Peyer's patch (tissue), 4 donors: ENCODE results near the gene LYPD6B.

ENCODE experiments used
- CTCF ChIP-seq, 6 experiments: fragments of 450-650 bp in 4 of 6; fragments of 200-600 bp in 2 of 6; sonication (generic) in 1 of 6; IDR thresholded peaks; one replicate each; pipeline ENCODE4 v1.5.1; 2017 to 2019; ENCODE audit warnings: antibody characterized with exemption in 6 of 6, mild to moderate bottlenecking in 3 of 6, moderate library complexity in 1 of 6
- POLR2A ChIP-seq, 2 donors: fragments of 450-650 bp; IDR thresholded peaks; one replicate each; pipeline ENCODE4 v1.5.1; 2017; ENCODE audit warnings: antibody characterized with exemption in 2 of 2, mild to moderate bottlenecking in 2 of 2, moderate library complexity in 2 of 2

- TF ChIP-seq CTCF (IDR thresholded peaks at IDR 0.05) (no peak), POLR2A (IDR thresholded peaks at IDR 0.05) (no peak)
Observed at GRCh38 chr2:149103081-149103620, 64.7 kb downstream of the LYPD6B start.
